Measurements from ENCODE around the gene OR5H2.

- TF ChIP-seq, protein P1, sequence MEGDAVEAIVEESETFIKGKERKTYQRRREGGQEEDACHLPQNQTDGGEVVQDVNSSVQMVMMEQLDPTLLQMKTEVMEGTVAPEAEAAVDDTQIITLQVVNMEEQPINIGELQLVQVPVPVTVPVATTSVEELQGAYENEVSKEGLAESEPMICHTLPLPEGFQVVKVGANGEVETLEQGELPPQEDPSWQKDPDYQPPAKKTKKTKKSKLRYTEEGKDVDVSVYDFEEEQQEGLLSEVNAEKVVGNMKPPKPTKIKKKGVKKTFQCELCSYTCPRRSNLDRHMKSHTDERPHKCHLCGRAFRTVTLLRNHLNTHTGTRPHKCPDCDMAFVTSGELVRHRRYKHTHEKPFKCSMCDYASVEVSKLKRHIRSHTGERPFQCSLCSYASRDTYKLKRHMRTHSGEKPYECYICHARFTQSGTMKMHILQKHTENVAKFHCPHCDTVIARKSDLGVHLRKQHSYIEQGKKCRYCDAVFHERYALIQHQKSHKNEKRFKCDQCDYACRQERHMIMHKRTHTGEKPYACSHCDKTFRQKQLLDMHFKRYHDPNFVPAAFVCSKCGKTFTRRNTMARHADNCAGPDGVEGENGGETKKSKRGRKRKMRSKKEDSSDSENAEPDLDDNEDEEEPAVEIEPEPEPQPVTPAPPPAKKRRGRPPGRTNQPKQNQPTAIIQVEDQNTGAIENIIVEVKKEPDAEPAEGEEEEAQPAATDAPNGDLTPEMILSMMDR (IDR thresholded peaks at IDR 0.05), result no peak
- no peak for TF ChIP-seq POLR2A (IDR thresholded peaks at IDR 0.05)
Measured at GRCh38 chr3:98326105-98326893, 44.0 kb downstream of the OR5H2 start.
